ENCODE results near the gene WWC1.

WWC1 gene

GRCh38 chr5:168362097-168362885, 70.8 kb downstream of the WWC1 start:
- no peak for DNase-seq (ENCODE audit: low read depth, low spot score)

- DNase-seq (ENCODE audit: low read depth, low spot score): no peak
Observed at GRCh38 chr5:168364151-168364661, 72.8 kb downstream of the WWC1 start.

- no peak for DNase-seq (ENCODE audit: low read depth, low spot score)
Observed at GRCh38 chr5:168364750-168365550, 73.5 kb downstream of the WWC1 start.

GRCh38 chr5:168365581-168366081, 74.2 kb downstream of the WWC1 start:
- no peak for DNase-seq (ENCODE audit: low read depth, low spot score)

GRCh38 chr5:168366116-168366515, 74.7 kb downstream of the WWC1 start:
- DNase-seq (ENCODE audit: low read depth, low spot score): no peak

DNA sequence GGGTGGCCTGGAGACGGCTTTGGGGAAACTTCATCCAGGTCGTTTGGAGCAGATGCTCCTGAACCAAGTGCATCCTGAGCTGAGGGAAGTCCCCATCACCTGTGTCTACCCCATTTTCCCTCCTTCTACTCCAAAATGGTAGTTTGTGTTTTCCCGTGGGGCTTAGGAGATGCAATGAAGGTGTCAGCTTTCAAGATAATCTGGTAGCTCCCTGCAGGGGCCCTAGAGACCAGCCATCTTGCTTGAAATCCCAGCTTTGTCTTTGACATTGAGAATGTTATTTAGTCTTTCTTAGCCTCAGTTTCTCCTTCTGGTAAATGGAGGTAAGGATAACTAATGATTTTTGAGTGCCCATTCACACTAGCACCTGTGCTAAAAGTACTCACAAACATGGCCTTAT, 77.4 kb downstream of the WWC1 start:
- DNase-seq (ENCODE audit: low read depth, low spot score): no peak

GRCh38 chr5:168370831-168371230, 79.4 kb downstream of the WWC1 start:
- DNase-seq (ENCODE audit: low read depth, low spot score): no peak

DNA sequence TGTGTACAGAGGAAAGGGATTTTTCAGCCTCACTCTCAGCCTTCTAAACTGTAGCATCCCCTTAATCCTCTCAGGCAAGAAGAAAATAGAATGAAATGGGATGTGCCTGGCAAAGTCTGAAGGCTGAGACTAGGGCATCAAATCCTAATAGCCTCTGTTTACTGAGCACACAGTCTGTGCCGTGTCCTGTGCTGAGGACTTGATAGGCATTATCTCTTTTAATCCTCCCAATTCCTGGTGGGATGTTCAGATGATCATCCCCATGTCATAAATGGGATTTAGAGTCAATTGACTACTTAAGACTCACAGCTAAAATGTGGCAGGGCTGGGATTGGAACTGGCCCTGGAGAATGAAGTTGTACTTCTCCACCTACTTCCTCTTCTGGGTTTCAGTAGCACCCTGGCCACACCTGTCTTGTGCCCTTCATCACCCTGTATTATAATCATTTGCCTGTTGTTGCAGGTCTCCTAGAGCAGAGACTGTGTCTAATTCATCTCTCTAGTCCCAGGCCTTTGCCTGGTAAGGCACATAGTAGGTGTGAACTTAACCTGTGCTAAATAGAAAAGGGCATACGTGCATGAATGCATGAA, 81.0 kb downstream of the WWC1 start:
- no peak for DNase-seq (ENCODE audit: low read depth, low spot score)

GRCh38 chr5:168374532-168374931, 83.1 kb downstream of the WWC1 start:
- DNase-seq (ENCODE audit: low read depth, low spot score): no peak

DNA sequence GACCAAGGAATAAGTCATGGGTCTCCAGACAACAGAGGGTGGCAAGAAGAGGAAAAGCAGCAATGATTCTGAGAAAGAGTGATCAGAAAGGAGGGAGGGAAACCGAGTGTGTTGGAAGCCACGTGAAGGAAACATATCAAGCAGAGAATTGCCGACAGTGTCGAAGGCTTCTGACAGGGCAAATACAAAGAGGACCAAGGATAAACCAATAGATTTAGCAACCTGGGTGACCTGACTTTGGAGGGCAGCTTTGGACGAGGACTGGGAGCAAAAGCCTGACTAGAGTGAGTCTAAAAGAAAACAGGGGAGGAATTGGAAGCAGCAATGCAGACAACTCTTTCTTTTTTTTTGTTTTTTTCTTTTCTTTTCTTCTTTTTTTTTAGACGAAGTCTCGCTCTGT, 83.8 kb downstream of the WWC1 start:
- no peak for DNase-seq (ENCODE audit: low read depth, low spot score)

DNA sequence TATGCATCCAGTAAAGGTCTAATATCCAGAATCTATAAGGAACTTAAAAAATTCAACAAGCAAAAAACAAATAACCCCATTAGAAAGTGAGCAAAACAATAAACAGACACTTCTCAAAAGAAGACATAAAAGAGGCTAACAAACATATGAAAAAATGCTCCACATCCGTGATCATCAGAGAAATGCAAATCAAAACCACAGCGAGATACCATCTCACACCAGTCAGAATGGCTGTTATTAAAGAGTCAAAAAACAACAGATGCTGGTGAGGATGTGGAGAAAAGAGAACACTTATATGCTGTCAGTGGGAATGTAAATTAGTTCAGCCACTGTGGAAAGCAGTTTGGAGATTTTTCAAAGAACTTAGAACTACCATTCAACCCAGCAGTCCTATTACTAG, 86.1 kb downstream of the WWC1 start:
- no peak for DNase-seq (ENCODE audit: low read depth, low spot score)

DNA sequence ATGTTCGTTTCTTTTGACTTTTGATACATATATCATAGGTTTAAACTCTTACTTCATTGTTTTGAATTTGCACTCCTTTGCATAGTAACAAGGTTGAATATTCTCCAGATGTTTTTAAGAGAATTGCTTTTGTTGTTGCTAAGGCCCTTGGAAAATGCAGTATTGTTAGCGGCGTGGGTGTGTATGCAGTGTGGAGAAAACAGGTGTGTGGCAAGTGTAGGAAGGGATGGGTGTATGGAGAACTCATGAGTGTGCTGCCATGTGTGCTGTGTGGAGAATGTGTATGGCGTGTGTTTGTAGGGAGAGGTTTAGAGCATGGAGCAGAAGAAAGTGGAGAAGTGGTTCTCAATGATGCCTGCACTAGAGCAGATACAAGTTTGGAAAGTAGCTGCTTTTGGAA, 87.3 kb downstream of the WWC1 start:
- no peak for DNase-seq (ENCODE audit: low read depth, low spot score)

- no peak for DNase-seq (ENCODE audit: low read depth, low spot score)
Observed at GRCh38 chr5:168382421-168382820, 91.0 kb downstream of the WWC1 start.

DNA sequence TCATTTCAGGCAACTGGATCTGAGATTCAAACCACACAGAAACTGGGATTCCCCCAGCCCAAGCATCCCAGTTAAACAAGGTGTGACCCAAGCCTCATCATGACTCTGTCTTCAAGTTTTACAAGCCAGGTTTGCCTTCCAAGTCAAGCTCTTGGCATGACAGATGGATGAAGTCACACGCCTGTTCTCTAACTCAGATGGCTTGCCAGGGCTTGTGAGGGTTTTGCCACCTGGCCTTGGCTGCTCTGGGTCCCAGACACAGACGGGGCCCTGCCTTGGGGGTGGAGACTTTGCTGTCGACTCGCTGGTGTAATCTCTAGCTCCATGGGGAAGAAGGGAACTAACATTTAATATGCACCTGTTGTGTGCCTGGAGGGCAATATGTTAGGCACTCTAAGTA, 99.0 kb downstream of the WWC1 start:
- DNase-seq (ENCODE audit: low read depth, low spot score): no peak

DNA sequence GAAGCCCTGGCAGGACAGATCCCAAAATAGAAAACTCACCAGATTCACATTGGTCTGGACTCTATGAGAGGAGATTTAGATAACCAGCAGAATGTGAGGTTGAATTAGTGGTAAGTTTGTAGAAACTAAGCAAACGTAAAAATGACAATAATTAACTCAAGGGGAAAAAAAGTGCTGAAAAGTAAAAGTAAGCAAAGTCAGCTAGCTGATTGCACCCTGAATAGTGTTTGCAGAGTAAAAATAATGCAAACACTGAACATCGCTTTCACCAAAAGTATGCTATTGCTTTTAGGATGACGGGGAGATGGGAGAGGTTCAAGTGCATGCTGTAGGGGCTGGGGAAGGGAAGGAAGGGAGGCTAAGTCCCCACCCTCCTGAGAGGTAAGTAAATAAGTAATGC, 102.3 kb downstream of the WWC1 start:
- no peak for DNase-seq (ENCODE audit: low read depth, low spot score)

- DNase-seq (ENCODE audit: low read depth, low spot score): no peak
Observed at GRCh38 chr5:168400429-168401220, 109.2 kb downstream of the WWC1 start.

GRCh38 chr5:168401226-168401625, 109.8 kb downstream of the WWC1 start:
- no peak for DNase-seq (ENCODE audit: low read depth, low spot score)

DNA sequence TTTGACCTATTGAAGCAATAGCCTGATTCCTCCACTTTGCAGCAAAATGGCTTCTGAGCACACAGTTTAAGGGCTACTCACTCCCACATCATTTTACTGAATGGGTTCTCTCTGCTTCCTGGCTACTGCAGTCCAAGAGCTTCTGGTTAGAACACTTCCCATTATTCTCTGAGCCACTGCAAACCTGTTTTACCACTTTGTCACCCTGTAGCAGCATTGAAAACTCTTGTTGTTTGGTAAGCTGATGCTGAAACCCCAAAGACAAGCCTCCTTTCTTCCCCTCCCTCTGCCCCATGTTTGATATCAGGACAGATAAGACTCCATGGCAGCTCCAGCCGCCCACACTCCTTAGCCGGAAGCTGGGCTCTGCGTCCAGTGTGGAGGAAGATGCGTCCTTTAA, 110.4 kb downstream of the WWC1 start:
- DNase-seq (ENCODE audit: low read depth, low spot score): no peak

DNA sequence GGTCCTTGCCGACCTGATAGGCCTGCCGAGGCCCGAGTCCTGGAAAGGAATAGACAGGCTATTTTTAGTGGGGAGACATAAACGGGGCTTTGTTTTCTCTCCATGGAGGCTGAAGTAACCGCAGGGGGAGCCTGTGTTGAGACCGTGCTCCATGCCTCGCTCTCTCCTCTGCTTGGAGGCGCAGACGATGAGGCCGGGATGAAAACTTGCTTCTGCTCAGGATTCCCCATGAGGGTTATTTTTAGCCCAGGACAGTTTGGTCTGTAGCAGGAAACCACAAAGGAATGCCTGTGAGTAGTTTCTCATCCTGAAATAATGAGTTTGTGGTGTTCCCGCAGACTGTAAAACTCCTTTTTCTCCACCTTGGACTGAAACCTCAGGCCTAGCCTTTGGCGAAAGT, 112.9 kb downstream of the WWC1 start:
- no peak for DNase-seq (ENCODE audit: low read depth, low spot score)

DNA sequence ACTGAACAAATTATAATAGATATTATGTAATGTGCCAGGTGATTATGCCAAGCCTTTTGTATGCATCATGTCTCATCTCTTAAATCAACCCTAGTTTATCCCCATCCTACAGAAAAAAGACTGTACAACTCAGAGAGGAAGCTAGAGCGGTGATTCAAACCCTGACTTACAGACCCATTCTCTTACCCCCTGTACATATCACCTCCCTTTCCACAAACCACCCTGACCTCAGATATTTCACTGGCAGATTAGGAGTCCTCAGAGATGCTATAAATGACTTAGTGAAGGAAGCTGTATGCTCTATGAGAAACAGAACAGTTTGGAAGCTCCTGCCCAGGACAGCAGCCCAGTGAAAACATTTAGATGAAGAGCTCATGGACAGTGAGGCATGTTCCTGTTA, 115.8 kb downstream of the WWC1 start:
- no peak for DNase-seq (ENCODE audit: low read depth, low spot score)

DNA sequence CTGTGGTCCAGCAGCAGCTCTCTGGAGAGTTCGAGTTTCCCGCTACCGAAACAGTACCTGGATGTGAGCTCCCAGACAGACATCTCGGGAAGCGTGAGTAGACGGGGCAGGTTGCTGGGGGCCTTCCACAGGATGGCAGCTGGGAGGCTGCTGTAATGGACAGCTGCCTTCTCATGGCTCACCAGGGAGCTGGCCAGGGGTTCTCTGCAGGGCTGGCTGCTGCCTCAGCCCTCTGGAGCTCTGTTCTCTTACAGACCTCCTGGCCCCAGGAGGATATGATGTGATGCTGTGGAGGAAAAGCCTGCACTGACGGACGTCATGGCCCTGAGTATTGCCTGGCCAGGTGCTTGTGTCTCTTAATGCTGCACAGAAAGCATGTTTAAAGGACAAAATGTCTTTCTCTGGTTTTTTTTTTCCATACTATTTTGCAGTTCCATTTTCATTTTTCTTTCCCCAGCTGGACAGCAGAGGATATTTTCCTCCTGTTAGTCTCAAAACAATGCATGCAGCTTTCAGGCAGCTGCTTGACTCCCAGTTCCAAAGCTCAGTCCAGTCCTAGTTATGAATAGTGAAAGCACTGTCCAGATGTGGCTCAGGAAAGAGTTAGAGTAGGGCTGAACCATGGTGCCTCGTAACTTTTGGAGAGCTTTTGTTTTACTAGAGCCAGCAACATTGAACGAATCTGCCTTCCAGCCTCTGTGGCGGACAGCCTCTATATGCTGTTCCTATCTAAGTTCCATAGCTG, 117.3 kb downstream of the WWC1 start:
- DNase-seq (ENCODE audit: low read depth, low spot score): no peak
